HG03025 (cell line): ENCODE measurements around the gene HFM1.
"Not testable (repeated sequence)": the region's sequence is repeated elsewhere in the genome, so short reads cannot be mapped to it uniquely, and the experiment has no call there.

ENCODE experiments used
- ATAC-seq: cut with Tn5 transposase; IDR thresholded peaks from one replicate; pipeline ENCODE4 v1.9.1; 2021; ENCODE audit warnings: mild to moderate bottlenecking, moderate library complexity; ENCODE audit not compliant: unreplicated experiment, low FRiP score

HFM1 gene

GRCh38 chr1:91381844-91382243 is 22.8 kb downstream of the HFM1 start:
- no peak for ATAC-seq

GRCh38 chr1:91374086-91374485 is 30.6 kb downstream of the HFM1 start:
- ATAC-seq, result no peak

GRCh38 chr1:91372230-91372629 is 32.4 kb downstream of the HFM1 start:
- not testable (repeated sequence) for ATAC-seq

- no peak for ATAC-seq
Observed at GRCh38 chr1:91349524-91349923, 55.1 kb downstream of the HFM1 start.

GRCh38 chr1:91346824-91347223 is 57.8 kb downstream of the HFM1 start:
- no peak for ATAC-seq

- ATAC-seq, result no peak
Observed at GRCh38 chr1:91345395-91346005, 59.1 kb downstream of the HFM1 start.

GRCh38 chr1:91338501-91338900 is 66.1 kb downstream of the HFM1 start:
- no peak for ATAC-seq

GRCh38 chr1:91335603-91336002 is 69.0 kb downstream of the HFM1 start:
- no peak for ATAC-seq

GRCh38 chr1:91334856-91335255 is 69.8 kb downstream of the HFM1 start:
- no peak for ATAC-seq

- ATAC-seq, result no peak
Observed at GRCh38 chr1:91325456-91325855, 79.2 kb downstream of the HFM1 start.

GRCh38 chr1:91314643-91315042 is 90.0 kb downstream of the HFM1 start:
- ATAC-seq, result no peak

GRCh38 chr1:91311672-91312071 is 93.0 kb downstream of the HFM1 start:
- ATAC-seq, result no peak

- no peak for ATAC-seq
Observed at GRCh38 chr1:91308544-91308943, 96.1 kb downstream of the HFM1 start.

GRCh38 chr1:91307784-91308409 is 96.7 kb downstream of the HFM1 start:
- ATAC-seq, result no peak

GRCh38 chr1:91303165-91303564 is 101.5 kb downstream of the HFM1 start:
- no peak for ATAC-seq

GRCh38 chr1:91288843-91289553 is 115.6 kb downstream of the HFM1 start:
- ATAC-seq, result not testable (repeated sequence)

- not testable (repeated sequence) for ATAC-seq
Observed at GRCh38 chr1:91286962-91287317, 117.7 kb downstream of the HFM1 start.

GRCh38 chr1:91286259-91286961 is 118.2 kb downstream of the HFM1 start:
- not testable (repeated sequence) for ATAC-seq

- ATAC-seq, result no peak
Observed at GRCh38 chr1:91283421-91283726, 121.3 kb downstream of the HFM1 start.

- ATAC-seq, result no peak
Observed at GRCh38 chr1:91282695-91283420, 121.8 kb downstream of the HFM1 start.

GRCh38 chr1:91281782-91282181 is 122.9 kb downstream of the HFM1 start:
- ATAC-seq, result no peak
